GM19467 (cell line): ENCODE results near the gene CYRIA.

Source experiments
- ATAC-seq: cut with Tn5 transposase; IDR thresholded peaks from one replicate; pipeline ENCODE4 v1.9.1; 2021; ENCODE audit warnings: mild to moderate bottlenecking, moderate library complexity; ENCODE audit not compliant: unreplicated experiment

The CYRIA gene

GRCh38 chr2:16652296-16653082 is 13.1 kb downstream of the CYRIA start:
- no peak for ATAC-seq

DNA sequence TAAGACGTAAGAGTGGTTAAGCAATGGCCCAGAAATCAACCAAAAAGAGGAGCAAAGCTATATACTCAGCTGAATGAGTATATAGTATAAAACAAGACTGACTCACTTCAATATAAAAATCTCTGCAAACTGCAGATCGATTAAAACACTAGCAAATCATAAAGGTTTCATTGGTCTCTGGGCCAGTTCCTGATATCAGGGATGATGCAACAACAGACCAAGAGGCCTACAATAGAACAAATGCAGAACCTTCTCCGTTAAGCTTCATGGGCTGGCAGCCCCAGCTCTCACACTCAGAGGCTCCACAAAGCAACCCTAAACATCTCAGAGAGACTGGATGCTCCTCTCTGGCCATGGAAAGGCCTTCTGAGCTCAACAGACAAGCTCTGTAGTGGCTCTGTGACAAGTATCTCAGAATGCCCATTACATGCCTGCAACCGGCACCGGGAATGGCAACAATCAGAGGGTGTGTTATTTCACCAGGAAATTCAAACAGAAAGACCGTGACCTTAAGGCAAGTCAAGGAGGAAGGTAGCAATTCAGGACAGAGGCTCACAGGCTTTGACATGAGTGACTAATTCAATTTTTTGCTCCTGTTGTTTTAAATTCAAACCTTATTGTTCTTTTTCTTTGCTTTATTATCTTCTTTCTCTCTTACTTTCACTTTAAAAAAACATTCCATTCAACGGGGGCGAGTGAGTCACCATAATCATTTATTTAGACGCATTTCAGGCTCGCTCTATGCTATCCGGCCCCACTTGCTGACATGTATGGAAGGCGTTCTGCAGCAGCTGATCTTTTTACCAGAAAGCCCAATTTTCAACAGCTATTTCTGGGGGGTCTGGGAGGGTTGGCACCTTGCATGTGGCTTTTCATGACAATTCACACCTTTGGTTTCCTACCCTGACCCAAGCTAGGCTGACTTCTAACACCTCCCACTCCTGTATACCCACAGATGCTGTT is 15.1 kb downstream of the CYRIA start:
- no peak for ATAC-seq

- ATAC-seq = no peak
These were observed 16.0 kb downstream of the CYRIA start for GRCh38 chr2:16649353-16650286.

- no peak for ATAC-seq
These were observed 17.5 kb downstream of the CYRIA start for GRCh38 chr2:16647992-16648617.

- no peak for ATAC-seq
These were observed 19.7 kb downstream of the CYRIA start for GRCh38 chr2:16645775-16646559.

DNA sequence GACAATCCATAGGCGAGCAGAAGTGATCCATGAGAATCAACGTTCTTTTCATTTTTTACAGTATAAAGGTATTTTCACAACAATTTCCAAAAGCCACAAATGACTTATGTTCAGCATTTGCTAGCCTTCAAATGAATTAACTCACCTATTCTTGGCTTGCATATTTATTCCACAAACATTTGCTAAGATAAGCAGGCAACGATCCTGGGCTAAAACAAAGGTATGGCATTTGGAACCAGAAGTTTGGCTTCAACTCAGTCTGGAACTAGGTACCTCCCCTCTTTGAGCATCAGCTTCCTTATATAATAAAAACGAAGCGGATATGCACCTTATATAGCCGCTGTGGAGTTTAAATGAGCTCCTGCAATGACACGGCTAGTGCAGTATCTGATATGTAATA is 20.5 kb downstream of the CYRIA start:
- no peak for ATAC-seq

GRCh38 chr2:16644221-16644925 is 21.3 kb downstream of the CYRIA start:
- ATAC-seq = no peak

DNA sequence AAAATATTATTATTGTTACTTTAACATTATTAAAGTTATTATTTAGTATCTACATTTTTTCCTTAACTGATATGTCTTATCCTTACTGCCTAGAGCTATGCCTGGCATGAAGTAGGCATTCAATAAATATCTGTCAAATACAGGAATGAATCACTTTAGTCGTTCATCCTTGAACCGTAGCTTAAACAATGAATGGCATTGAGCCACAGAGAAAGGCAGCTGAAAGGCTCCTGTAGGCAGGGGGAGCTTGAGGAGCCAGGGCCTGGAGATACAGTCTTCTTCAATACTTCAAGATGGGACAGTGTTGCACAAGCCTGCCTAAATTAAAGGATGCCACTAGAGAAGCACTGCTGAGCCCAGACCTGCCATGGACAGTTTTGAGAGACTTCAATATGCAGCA is 22.5 kb downstream of the CYRIA start:
- no peak for ATAC-seq

DNA sequence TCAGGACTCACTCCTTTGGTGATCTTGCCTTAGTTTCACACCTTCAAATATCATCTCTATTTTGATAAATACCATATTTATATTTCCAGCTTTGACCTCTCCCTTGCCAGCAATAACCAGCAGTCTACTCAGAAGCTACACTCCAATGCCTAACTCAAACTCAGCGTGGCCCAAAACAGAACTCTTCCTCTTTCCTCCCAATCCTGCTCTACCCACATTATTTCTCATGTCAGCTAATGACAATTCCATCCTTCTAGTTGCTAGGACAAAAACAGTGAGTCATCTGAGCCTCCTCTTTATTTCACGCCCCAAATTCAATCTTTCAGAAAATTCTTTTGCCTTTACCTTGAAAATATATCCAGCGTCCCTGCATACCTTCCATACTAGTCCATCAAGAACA is 23.5 kb downstream of the CYRIA start:
- ATAC-seq = no peak

- no peak for ATAC-seq
These were observed 24.1 kb downstream of the CYRIA start for GRCh38 chr2:16641509-16641908.

DNA sequence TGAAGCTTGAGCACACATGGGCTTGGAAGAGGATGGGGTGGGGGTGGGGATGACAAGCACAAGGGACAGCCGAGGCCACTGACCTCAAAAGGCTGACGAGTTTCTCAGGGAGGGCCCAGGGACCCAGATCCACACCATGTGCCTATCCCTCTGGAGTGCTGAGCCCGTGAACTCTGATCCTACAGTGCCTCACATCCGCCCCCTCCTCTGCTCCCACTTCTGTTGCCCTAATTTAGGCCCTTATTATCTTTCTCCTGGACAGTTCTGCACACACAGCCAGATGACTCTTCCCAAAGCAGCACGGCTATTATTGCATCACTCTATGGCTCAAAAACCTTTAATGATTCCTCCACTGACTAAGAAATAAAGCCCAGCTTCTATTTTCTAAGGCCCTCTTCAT is 24.8 kb downstream of the CYRIA start:
- ATAC-seq = no peak

DNA sequence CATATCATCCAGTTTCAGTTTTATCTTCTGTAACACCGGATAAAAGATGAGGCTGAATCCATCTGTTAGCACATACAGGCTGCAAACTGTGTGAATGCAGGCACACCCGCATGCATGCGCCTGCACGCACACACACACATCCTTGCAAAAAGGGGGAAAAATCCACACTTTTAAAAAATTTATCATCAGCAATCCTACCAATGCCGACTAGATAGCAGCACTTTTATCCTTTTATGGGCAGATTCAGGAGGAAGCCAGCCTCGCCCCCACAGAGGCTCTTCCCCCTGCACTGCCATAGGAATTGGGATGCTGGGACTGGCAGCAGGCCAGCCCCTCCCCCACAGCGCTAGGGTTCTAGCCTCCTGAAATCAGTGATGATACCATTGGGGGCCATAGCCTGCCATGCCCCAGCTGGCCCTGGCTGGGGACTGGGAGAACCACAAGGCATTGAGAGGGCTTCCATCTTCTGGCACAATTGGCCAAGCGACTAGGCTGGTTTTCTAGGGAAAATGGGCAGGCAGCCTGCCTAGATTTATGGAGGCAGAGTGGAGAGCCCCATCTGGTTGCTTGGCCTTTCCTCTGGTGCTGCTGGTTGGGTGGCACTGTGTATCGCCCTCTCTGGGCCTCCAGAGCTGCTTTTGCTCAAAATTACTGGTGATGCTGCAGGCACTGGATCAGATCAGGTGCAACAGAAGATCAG is 25.5 kb downstream of the CYRIA start:
- ATAC-seq = no peak

DNA sequence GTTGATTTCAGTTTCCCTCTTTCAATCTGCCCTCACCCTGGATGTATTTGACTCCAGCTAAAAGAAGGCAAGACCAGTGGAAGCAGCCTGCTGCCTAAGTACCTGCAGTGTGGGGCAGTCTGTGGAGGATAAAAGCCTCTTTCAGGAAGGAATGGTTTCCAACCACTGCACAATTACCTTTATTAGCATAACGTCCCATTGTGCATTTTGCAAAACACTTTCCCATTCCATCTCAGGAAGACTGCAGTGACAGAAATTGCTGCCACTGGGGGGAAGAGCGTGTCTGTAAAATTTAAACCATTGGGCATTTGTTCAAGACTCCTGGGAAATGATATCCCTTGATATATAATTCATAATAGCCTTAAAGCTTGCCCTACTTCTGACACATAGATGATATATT is 26.2 kb downstream of the CYRIA start:
- ATAC-seq = no peak

GRCh38 chr2:16638946-16639345 is 26.7 kb downstream of the CYRIA start:
- no peak for ATAC-seq

GRCh38 chr2:16637304-16637703 is 28.3 kb downstream of the CYRIA start:
- no peak for ATAC-seq

DNA sequence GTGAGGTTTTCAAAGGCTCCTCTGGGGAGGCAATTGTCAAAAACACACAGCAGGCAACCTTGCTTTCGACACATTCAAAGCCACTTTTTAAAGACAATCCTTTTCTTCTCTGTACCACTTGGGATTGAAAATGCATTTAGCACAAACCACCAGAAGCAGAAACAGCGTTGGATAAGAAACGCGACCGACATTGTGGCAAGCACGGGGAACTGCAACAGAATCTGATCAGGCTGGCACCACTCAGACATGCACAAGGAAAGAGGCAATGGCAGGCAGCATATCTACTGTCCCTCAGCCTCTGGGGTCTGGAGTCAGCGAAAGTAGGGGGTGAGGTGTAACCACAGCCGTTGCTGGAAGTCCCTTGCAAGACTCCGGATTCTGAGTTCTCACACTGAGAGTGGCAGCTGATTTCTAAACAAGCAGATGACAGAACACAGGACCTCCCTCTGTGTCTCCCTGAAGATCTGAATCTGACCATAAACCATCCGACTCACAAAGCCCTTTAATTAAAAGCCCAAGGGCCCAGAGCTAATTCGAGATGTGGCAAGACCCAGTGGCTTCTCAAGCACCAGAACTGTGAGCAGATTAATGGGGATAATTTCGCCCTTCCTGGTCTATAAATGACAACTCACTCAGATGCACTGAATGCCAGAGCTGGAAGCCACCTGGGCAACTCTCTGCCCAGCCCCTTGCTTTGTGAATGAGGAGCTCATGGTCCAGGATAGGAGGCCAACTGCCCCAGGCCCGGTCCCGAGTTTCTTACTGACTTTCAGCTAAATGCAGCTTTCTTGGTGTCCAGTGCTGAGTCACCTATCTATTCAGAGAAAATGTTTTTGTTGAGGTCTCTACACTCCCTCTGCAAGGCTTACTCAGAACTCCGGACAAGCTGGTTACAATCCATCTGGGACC is 29.6 kb downstream of the CYRIA start:
- ATAC-seq = no peak
